ENCODE results near the gene DUSP22.

Gene DUSP22

GRCh38 chr6:319177-320131 lies 27.2 kb downstream of the DUSP22 start:
- Histone ChIP-seq H3K4me3 (ENCODE audit: low read depth, low read length) (no peak overlapping the region), H2AFZ (ENCODE audit: low read length, unreplicated experiment) (no peak overlapping the region), H3K27me3 (ENCODE audit: insufficient read depth, low read length) (no peaks in the 10 kb centered on the region), H3K79me2 (ENCODE audit: control insufficient read depth, insufficient read depth, low read length, unreplicated experiment) (no peaks in the 10 kb centered on the region), H3K4me1 (ENCODE audit: control insufficient read depth, insufficient read depth, low read length, unreplicated experiment) (no peaks in the 10 kb centered on the region), H3K27ac (ENCODE audit: low read depth, low read length) (no peak overlapping the region), H3K36me3 (ENCODE audit: insufficient read depth, low read length) (no peaks in the 10 kb centered on the region)

- Histone ChIP-seq H3K4me1 (ENCODE audit: control insufficient read depth, insufficient read depth, low read length, unreplicated experiment) (no peaks in the 10 kb centered on the region), H3K79me2 (ENCODE audit: control insufficient read depth, insufficient read depth, low read length, unreplicated experiment) (no peaks in the 10 kb centered on the region), H2AFZ (ENCODE audit: low read length, unreplicated experiment) (no peak overlapping the region), H3K27ac (ENCODE audit: low read depth, low read length) (no peak overlapping the region), H3K4me3 (ENCODE audit: low read depth, low read length) (no peak overlapping the region), H3K36me3 (ENCODE audit: insufficient read depth, low read length) (no peaks in the 10 kb centered on the region), H3K27me3 (ENCODE audit: insufficient read depth, low read length) (no peaks in the 10 kb centered on the region)
These were observed 28.3 kb downstream of the DUSP22 start for GRCh38 chr6:320351-321157.

GRCh38 chr6:321158-321438 lies 28.8 kb downstream of the DUSP22 start:
- no peaks in the 10 kb centered on the region for H3K36me3 ChIP-seq (ENCODE audit: insufficient read depth, low read length)
- H3K27ac ChIP-seq (ENCODE audit: low read depth, low read length): no peak overlapping the region
- no peak overlapping the region for H3K4me3 ChIP-seq (ENCODE audit: low read depth, low read length)
- no peak overlapping the region for H2AFZ ChIP-seq (ENCODE audit: low read length, unreplicated experiment)
- H3K27me3 ChIP-seq (ENCODE audit: insufficient read depth, low read length): no peaks in the 10 kb centered on the region
- H3K79me2 ChIP-seq (ENCODE audit: control insufficient read depth, insufficient read depth, low read length, unreplicated experiment): no peaks in the 10 kb centered on the region
- no peaks in the 10 kb centered on the region for H3K4me1 ChIP-seq (ENCODE audit: control insufficient read depth, insufficient read depth, low read length, unreplicated experiment)

- H3K27ac ChIP-seq (ENCODE audit: low read depth, low read length): no peak overlapping the region
- H3K4me3 ChIP-seq (ENCODE audit: low read depth, low read length): no peak overlapping the region
- H3K27me3 ChIP-seq (ENCODE audit: insufficient read depth, low read length): no peaks in the 10 kb centered on the region
- H2AFZ ChIP-seq (ENCODE audit: low read length, unreplicated experiment): no peak overlapping the region
- H3K4me1 ChIP-seq (ENCODE audit: control insufficient read depth, insufficient read depth, low read length, unreplicated experiment): no peaks in the 10 kb centered on the region
- H3K79me2 ChIP-seq (ENCODE audit: control insufficient read depth, insufficient read depth, low read length, unreplicated experiment): no peaks in the 10 kb centered on the region
- no peaks in the 10 kb centered on the region for H3K36me3 ChIP-seq (ENCODE audit: insufficient read depth, low read length)
These were observed 29.4 kb downstream of the DUSP22 start for GRCh38 chr6:321536-322258.

- Histone ChIP-seq H3K36me3 (ENCODE audit: insufficient read depth, low read length) (no peaks in the 10 kb centered on the region), H3K27me3 (ENCODE audit: insufficient read depth, low read length) (no peaks in the 10 kb centered on the region), H3K79me2 (ENCODE audit: control insufficient read depth, insufficient read depth, low read length, unreplicated experiment) (no peaks in the 10 kb centered on the region), H2AFZ (ENCODE audit: low read length, unreplicated experiment) (no peak overlapping the region), H3K4me1 (ENCODE audit: control insufficient read depth, insufficient read depth, low read length, unreplicated experiment) (peaks cover 5% of the 10 kb centered on the region), H3K4me3 (ENCODE audit: low read depth, low read length) (no peak overlapping the region), H3K27ac (ENCODE audit: low read depth, low read length) (no peak overlapping the region)
These were observed 30.1 kb downstream of the DUSP22 start for GRCh38 chr6:322259-322930.

GRCh38 chr6:322940-323729 lies 30.8 kb downstream of the DUSP22 start:
- Histone ChIP-seq H3K4me1 (ENCODE audit: control insufficient read depth, insufficient read depth, low read length, unreplicated experiment) (peaks cover 12% of the 10 kb centered on the region), H3K79me2 (ENCODE audit: control insufficient read depth, insufficient read depth, low read length, unreplicated experiment) (no peaks in the 10 kb centered on the region), H3K4me3 (ENCODE audit: low read depth, low read length) (no peak overlapping the region), H3K27me3 (ENCODE audit: insufficient read depth, low read length) (no peaks in the 10 kb centered on the region), H3K36me3 (ENCODE audit: insufficient read depth, low read length) (no peaks in the 10 kb centered on the region), H3K27ac (ENCODE audit: low read depth, low read length) (no peak overlapping the region), H2AFZ (ENCODE audit: low read length, unreplicated experiment) (no peak overlapping the region)

- Histone ChIP-seq H3K79me2 (ENCODE audit: control insufficient read depth, insufficient read depth, low read length, unreplicated experiment) (no peaks in the 10 kb centered on the region), H3K4me3 (ENCODE audit: low read depth, low read length) (no peak overlapping the region), H3K36me3 (ENCODE audit: insufficient read depth, low read length) (no peaks in the 10 kb centered on the region), H2AFZ (ENCODE audit: low read length, unreplicated experiment) (no peak overlapping the region), H3K27me3 (ENCODE audit: insufficient read depth, low read length) (no peaks in the 10 kb centered on the region), H3K4me1 (ENCODE audit: control insufficient read depth, insufficient read depth, low read length, unreplicated experiment) (peaks cover 18% of the 10 kb centered on the region), H3K27ac (ENCODE audit: low read depth, low read length) (no peak overlapping the region)
These were observed 31.4 kb downstream of the DUSP22 start for GRCh38 chr6:323730-324088.

- H3K79me2 ChIP-seq (ENCODE audit: control insufficient read depth, insufficient read depth, low read length, unreplicated experiment): no peaks in the 10 kb centered on the region
- H3K36me3 ChIP-seq (ENCODE audit: insufficient read depth, low read length): no peaks in the 10 kb centered on the region
- no peaks in the 10 kb centered on the region for H3K27me3 ChIP-seq (ENCODE audit: insufficient read depth, low read length)
- H2AFZ ChIP-seq (ENCODE audit: low read length, unreplicated experiment): no peak overlapping the region
- H3K27ac ChIP-seq (ENCODE audit: low read depth, low read length): no peak overlapping the region
- H3K4me1 ChIP-seq (ENCODE audit: control insufficient read depth, insufficient read depth, low read length, unreplicated experiment): peaks cover 18% of the 10 kb centered on the region
- no peak overlapping the region for H3K4me3 ChIP-seq (ENCODE audit: low read depth, low read length)
These were observed 31.9 kb downstream of the DUSP22 start for GRCh38 chr6:324116-324728.

- H2AFZ ChIP-seq (ENCODE audit: low read length, unreplicated experiment): no peak overlapping the region
- H3K27me3 ChIP-seq (ENCODE audit: insufficient read depth, low read length): no peaks in the 10 kb centered on the region
- H3K79me2 ChIP-seq (ENCODE audit: control insufficient read depth, insufficient read depth, low read length, unreplicated experiment): no peaks in the 10 kb centered on the region
- no peaks in the 10 kb centered on the region for H3K36me3 ChIP-seq (ENCODE audit: insufficient read depth, low read length)
- H3K27ac ChIP-seq (ENCODE audit: low read depth, low read length): no peak overlapping the region
- H3K4me1 ChIP-seq (ENCODE audit: control insufficient read depth, insufficient read depth, low read length, unreplicated experiment): peaks cover 18% of the 10 kb centered on the region
- H3K4me3 ChIP-seq (ENCODE audit: low read depth, low read length): no peak overlapping the region
These were observed 32.4 kb downstream of the DUSP22 start for GRCh38 chr6:324729-325125.

Measured in ACC112 (cell line).